Stomach (tissue), 4 donors: Measurements from ENCODE around the gene ZFP36.

Experiments
- CTCF ChIP-seq, 7 experiments: fragments of 450-650 bp in 4 of 7; fragments of 200-600 bp in 3 of 7; sonication (generic) in 3 of 7; IDR thresholded peaks; one replicate each; pipeline ENCODE4 v1.5.1; 2016 to 2019; ENCODE audit warnings: antibody characterized with exemption in 7 of 7, control low read depth in 2 of 7, mild to moderate bottlenecking in 1 of 7
- EP300 ChIP-seq: sonication (generic); formaldehyde crosslinking; IDR thresholded peaks from one replicate; pipeline ENCODE4 v1.6.1; 2017; ENCODE audit warnings: antibody characterized with exemption
- POLR2A ChIP-seq, 4 donors: fragments of 450-650 bp; IDR thresholded peaks; one replicate each; pipeline ENCODE4 v1.6.1; 2016; ENCODE audit warnings: antibody characterized with exemption in 4 of 4, control low read depth in 2 of 4, mild to moderate bottlenecking in 1 of 4, moderate library complexity in 1 of 4

GRCh38 chr19:39413911-39414608 is 7.4 kb downstream of the ZFP36 start:
- TF ChIP-seq CTCF (IDR thresholded peaks at IDR 0.05), result no peak
- TF ChIP-seq EP300, result no peak
- no peak for TF ChIP-seq POLR2A (IDR thresholded peaks at IDR 0.05)
